Dendritic cell treated with granulocyte-macrophage colony-stimulating factor and Interleukin-4, amounts not matched to agents 40 ng/mL and 50 ng/mL, for 4 days (primary cell): ENCODE results near the gene MALT1.
"Not testable (repeated sequence)": the region's sequence is repeated elsewhere in the genome, so short reads cannot be mapped to it uniquely, and the experiment has no call there.

Experiments used
- H3K27ac Mint-ChIP-seq: one replicate; pipeline ENCODE4 v1.8.0; 2022; ENCODE audit warnings: mild to moderate bottlenecking, mixed read lengths
- H3K27me3 Mint-ChIP-seq: one replicate; pipeline ENCODE4 v1.8.0; 2022; ENCODE audit warnings: mild to moderate bottlenecking, mixed read lengths
- H3K36me3 Mint-ChIP-seq: one replicate; pipeline ENCODE4 v1.8.0; 2022; ENCODE audit warnings: low read depth, mixed read lengths
- H3K4me1 Mint-ChIP-seq: one replicate; pipeline ENCODE4 v1.8.0; 2022; ENCODE audit warnings: low read depth, mixed read lengths
- H3K4me3 Mint-ChIP-seq: one replicate; pipeline ENCODE4 v1.8.0; 2022; ENCODE audit warnings: mild to moderate bottlenecking, moderate library complexity, mixed read lengths
- H3K9me3 Mint-ChIP-seq: one replicate; pipeline ENCODE4 v1.8.0; 2022; ENCODE audit warnings: mixed read lengths
- intact Hi-C: fragments of 100-400 bp; cut with micrococcal nuclease; formaldehyde crosslinking; loops from one replicate; pipeline ENCODE4 v1.15.0; 2022

MALT1 gene

GRCh38 chr18:58640891-58641610, 30.2 kb upstream of the MALT1 start:
- no peaks in the 10 kb centered on the region for H3K27me3 Mint-ChIP-seq
- H3K4me1 Mint-ChIP-seq = peaks cover 19% of the 10 kb centered on the region
- no peak overlapping the region for H3K27ac Mint-ChIP-seq
- H3K4me3 Mint-ChIP-seq = no peak overlapping the region
- no peaks in the 10 kb centered on the region for H3K9me3 Mint-ChIP-seq
- intact Hi-C loops = no loop called here
- no peaks in the 10 kb centered on the region for H3K36me3 Mint-ChIP-seq

DNA sequence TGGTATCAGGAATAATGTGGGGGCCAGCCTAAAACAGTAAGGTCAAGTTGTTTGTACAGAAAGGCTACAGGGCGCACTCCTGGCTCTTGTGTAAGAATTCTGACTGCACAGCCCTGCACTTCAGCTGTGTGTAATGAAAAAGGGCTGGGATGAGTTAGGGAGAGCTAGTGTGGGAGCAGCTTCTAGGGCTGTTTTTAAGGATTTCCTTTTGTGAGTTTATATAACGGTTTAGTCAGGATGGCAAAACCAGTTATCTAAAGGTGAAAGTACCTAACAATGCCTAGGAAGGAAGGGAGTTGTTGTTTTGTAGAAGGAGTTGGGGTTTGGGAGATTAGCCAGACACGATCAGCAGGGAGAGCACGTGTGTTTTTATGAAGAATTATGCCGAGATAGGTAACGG, 27.7 kb upstream of the MALT1 start:
- intact Hi-C loops, H3K27ac Mint-ChIP-seq, H3K4me1 Mint-ChIP-seq, H3K36me3 Mint-ChIP-seq, H3K4me3 Mint-ChIP-seq, H3K9me3 Mint-ChIP-seq, H3K27me3 Mint-ChIP-seq: not testable (repeated sequence)

GRCh38 chr18:58645398-58645797, 25.9 kb upstream of the MALT1 start:
- no peaks in the 10 kb centered on the region for H3K9me3 Mint-ChIP-seq
- H3K27ac Mint-ChIP-seq = no peak overlapping the region
- intact Hi-C loops = no loop called here
- peaks cover 20% of the 10 kb centered on the region for H3K4me1 Mint-ChIP-seq
- H3K36me3 Mint-ChIP-seq = no peaks in the 10 kb centered on the region
- no peak overlapping the region for H3K4me3 Mint-ChIP-seq
- H3K27me3 Mint-ChIP-seq = no peaks in the 10 kb centered on the region

DNA sequence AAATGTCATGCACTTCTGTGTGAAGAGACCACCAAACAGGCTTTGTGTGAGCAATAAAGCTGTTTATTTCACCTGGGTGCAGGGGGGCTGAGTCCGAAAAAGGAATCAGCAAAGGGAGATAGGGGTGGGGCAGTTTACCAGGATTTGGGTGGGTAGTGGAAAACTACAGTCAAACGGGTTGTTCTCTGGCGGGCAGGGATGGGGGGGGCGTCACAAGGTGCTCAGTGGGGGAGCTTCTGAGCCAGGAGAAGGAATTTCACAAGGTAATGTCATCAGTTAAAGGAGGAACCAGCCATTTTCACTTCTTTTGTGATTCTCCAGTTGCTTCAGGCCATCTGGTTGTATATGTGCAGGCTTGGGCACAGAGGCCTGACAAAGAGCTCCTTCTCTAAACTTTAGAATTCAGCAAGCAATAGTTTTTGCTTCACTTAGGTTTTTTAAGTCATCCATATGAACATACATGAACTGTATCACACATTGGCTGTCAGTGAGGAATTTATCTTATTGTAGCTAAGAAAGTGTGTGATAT, 24.9 kb upstream of the MALT1 start:
- no peak overlapping the region for H3K4me3 Mint-ChIP-seq
- intact Hi-C loops = no loop called here
- H3K4me1 Mint-ChIP-seq = peaks cover 26% of the 10 kb centered on the region
- no peaks in the 10 kb centered on the region for H3K36me3 Mint-ChIP-seq
- H3K27ac Mint-ChIP-seq = no peak overlapping the region
- H3K27me3 Mint-ChIP-seq = no peaks in the 10 kb centered on the region
- H3K9me3 Mint-ChIP-seq = no peaks in the 10 kb centered on the region

GRCh38 chr18:58649966-58650816, 21.1 kb upstream of the MALT1 start:
- H3K36me3 Mint-ChIP-seq = no peaks in the 10 kb centered on the region
- H3K27me3 Mint-ChIP-seq = peaks cover 1% of the 10 kb centered on the region
- no peak overlapping the region for H3K27ac Mint-ChIP-seq
- H3K4me1 Mint-ChIP-seq = peaks cover 26% of the 10 kb centered on the region
- H3K9me3 Mint-ChIP-seq = peaks cover 7% of the 10 kb centered on the region
- intact Hi-C loops = no loop called here
- H3K4me3 Mint-ChIP-seq = no peak overlapping the region

DNA sequence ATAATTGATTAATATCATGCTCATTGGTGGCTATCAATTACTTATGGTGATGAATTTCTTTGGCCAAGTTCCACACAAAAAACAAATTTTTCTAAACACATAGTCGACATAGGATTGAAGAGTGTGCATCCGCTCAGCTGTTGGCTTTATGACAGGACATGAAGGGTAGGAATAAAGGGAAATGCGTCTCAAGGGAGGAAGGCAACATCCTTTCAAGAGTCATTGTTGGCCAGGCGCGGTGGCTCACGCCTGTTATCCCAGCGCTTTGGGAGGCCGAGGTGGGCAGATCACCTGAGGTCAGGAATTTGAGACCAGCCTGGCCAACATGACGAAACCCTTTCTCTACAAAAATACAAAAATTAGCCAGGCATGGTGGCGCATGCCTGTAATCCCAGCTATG, 20.4 kb upstream of the MALT1 start:
- intact Hi-C loops, H3K9me3 Mint-ChIP-seq, H3K27ac Mint-ChIP-seq, H3K4me3 Mint-ChIP-seq, H3K27me3 Mint-ChIP-seq, H3K36me3 Mint-ChIP-seq: not testable (repeated sequence)
- peaks cover 26% of the 10 kb centered on the region for H3K4me1 Mint-ChIP-seq

- intact Hi-C loops, H3K27me3 Mint-ChIP-seq, H3K36me3 Mint-ChIP-seq, H3K27ac Mint-ChIP-seq, H3K4me3 Mint-ChIP-seq, H3K9me3 Mint-ChIP-seq: not testable (repeated sequence)
- H3K4me1 Mint-ChIP-seq = peaks cover 43% of the 10 kb centered on the region
Measured at GRCh38 chr18:58653144-58653722, 18.0 kb upstream of the MALT1 start.

- H3K4me3 Mint-ChIP-seq = no peak overlapping the region
- H3K27ac Mint-ChIP-seq = no peak overlapping the region
- H3K4me1 Mint-ChIP-seq = peaks cover 41% of the 10 kb centered on the region
- H3K9me3 Mint-ChIP-seq = peaks cover 10% of the 10 kb centered on the region
- H3K27me3 Mint-ChIP-seq = peaks cover 1% of the 10 kb centered on the region
- intact Hi-C loops = no loop called here
- H3K36me3 Mint-ChIP-seq = no peaks in the 10 kb centered on the region
Measured at GRCh38 chr18:58653814-58654509, 17.3 kb upstream of the MALT1 start.

DNA sequence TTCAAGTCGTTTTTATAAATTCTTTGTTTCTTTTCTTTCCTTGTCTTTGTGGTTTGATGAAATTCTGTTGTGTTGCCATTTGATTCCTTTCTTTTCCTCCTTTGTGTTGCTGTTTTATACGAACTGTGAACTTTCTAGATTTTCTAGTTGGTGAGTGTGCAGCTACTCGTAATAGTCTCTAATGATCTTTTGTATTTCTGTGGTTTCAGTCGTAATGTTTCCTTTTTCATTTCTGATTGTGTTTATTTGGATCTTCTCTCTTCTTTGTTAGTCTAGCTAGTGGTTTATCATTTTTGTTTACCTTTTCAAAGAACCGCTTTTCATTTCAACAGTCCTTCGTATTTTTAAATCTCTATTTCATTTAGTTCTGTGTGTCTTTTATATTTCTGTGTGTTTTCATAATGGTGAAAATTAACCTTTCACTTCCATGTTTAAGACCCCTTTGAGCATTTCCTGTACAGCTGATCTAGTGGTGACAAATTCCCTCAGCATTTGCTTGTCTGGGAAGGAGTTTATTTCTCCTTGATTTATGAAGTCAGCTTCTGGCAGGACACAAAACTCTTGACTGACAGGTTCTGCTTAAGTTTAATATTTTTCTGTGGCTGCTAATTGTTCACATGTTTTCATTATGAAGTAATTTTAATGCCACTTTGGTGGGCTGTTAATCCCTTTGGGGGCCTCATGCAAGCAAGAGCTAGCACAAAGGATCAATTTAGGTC, 16.2 kb upstream of the MALT1 start:
- peaks cover 10% of the 10 kb centered on the region for H3K9me3 Mint-ChIP-seq
- no peak overlapping the region for H3K27ac Mint-ChIP-seq
- no peak overlapping the region for H3K4me3 Mint-ChIP-seq
- no peaks in the 10 kb centered on the region for H3K36me3 Mint-ChIP-seq
- H3K27me3 Mint-ChIP-seq = peaks cover 1% of the 10 kb centered on the region
- intact Hi-C loops = no loop called here
- H3K4me1 Mint-ChIP-seq = peaks cover 37% of the 10 kb centered on the region

GRCh38 chr18:58657081-58657480, 14.2 kb upstream of the MALT1 start:
- peaks cover 34% of the 10 kb centered on the region for H3K4me1 Mint-ChIP-seq
- H3K9me3 Mint-ChIP-seq = peaks cover 10% of the 10 kb centered on the region
- no peaks in the 10 kb centered on the region for H3K36me3 Mint-ChIP-seq
- intact Hi-C loops = no loop called here
- H3K27me3 Mint-ChIP-seq = peaks cover 1% of the 10 kb centered on the region
- no peak overlapping the region for H3K4me3 Mint-ChIP-seq
- peak overlapping the region; percentile 73 for H3K27ac Mint-ChIP-seq

- Mint-ChIP-seq H3K36me3 (no peaks in the 10 kb centered on the region), H3K27me3 (peaks cover 1% of the 10 kb centered on the region), H3K9me3 (peaks cover 10% of the 10 kb centered on the region), H3K4me1 (peaks cover 34% of the 10 kb centered on the region), H3K4me3 (no peak overlapping the region), H3K27ac (peak overlapping the region; percentile 73)
- intact Hi-C loops = no loop called here
Measured at GRCh38 chr18:58657494-58657893, 13.8 kb upstream of the MALT1 start.

- no peaks in the 10 kb centered on the region for H3K36me3 Mint-ChIP-seq
- H3K4me1 Mint-ChIP-seq = peaks cover 34% of the 10 kb centered on the region
Measured at GRCh38 chr18:58659691-58660090, 11.6 kb upstream of the MALT1 start.

GRCh38 chr18:58660915-58661314, 10.3 kb upstream of the MALT1 start:
- no peak overlapping the region for H3K4me3 Mint-ChIP-seq
- no peaks in the 10 kb centered on the region for H3K36me3 Mint-ChIP-seq
- H3K27ac Mint-ChIP-seq = no peak overlapping the region
- no peaks in the 10 kb centered on the region for H3K27me3 Mint-ChIP-seq
- H3K9me3 Mint-ChIP-seq = no peaks in the 10 kb centered on the region
- intact Hi-C loops = no loop called here
- peaks cover 40% of the 10 kb centered on the region for H3K4me1 Mint-ChIP-seq

More at GRCh38 chr18:58659691-58660090, 11.6 kb upstream of the MALT1 start:
- Mint-ChIP-seq H3K9me3 (peaks cover 8% of the 10 kb centered on the region), H3K27me3 (no peaks in the 10 kb centered on the region), H3K27ac (no peak overlapping the region), H3K4me3 (no peak overlapping the region)
- intact Hi-C loops = no loop called here
